ENCODE results near the gene WFS1.

Gene WFS1

GRCh38 chr4:6262176-6262575, 7.5 kb upstream of the WFS1 start:
- DNase-seq: no peak

- no peak for DNase-seq
These were observed 6.7 kb upstream of the WFS1 start for GRCh38 chr4:6262847-6263487.

GRCh38 chr4:6263526-6264224, 6.0 kb upstream of the WFS1 start:
- no peak for DNase-seq

- DNase-seq: peak; percentile 17
These were observed 5.5 kb upstream of the WFS1 start for GRCh38 chr4:6264225-6264540.

GRCh38 chr4:6265546-6265945, 4.1 kb upstream of the WFS1 start:
- no peak for DNase-seq

GRCh38 chr4:6267573-6267972, 2.1 kb upstream of the WFS1 start:
- DNase-seq: no peak

- no peak for DNase-seq
These were observed 717 bp upstream of the WFS1 start for GRCh38 chr4:6268650-6269615.

- no peak for DNase-seq
These were observed 1.0 kb downstream of the WFS1 start for GRCh38 chr4:6270636-6271121.

- DNase-seq: no peak
These were observed 1.6 kb downstream of the WFS1 start for GRCh38 chr4:6271206-6271605.

- DNase-seq: no peak
These were observed 2.2 kb downstream of the WFS1 start for GRCh38 chr4:6271701-6272465.

- DNase-seq: no peak
These were observed 3.4 kb downstream of the WFS1 start for GRCh38 chr4:6272863-6273660.

GRCh38 chr4:6273661-6273990, 4.0 kb downstream of the WFS1 start:
- DNase-seq: no peak

GRCh38 chr4:6275351-6275750, 5.7 kb downstream of the WFS1 start:
- DNase-seq: no peak

- DNase-seq: no peak
These were observed 6.5 kb downstream of the WFS1 start for GRCh38 chr4:6275898-6276806.

- DNase-seq: no peak
These were observed 7.6 kb downstream of the WFS1 start for GRCh38 chr4:6277139-6277802.

GRCh38 chr4:6277935-6278800, 8.5 kb downstream of the WFS1 start:
- DNase-seq: no peak

- DNase-seq: no peak
These were observed 9.1 kb downstream of the WFS1 start for GRCh38 chr4:6278801-6279197.

GRCh38 chr4:6279582-6280289, 10.1 kb downstream of the WFS1 start:
- no peak for DNase-seq

Measured in CD4-positive, alpha-beta T cell treated with Interleukin-21 for 1 hour (primary cell).